ENCODE measurements around the gene FAM76A. TPM values are rescaled to one million over a fixed set of nuclear protein-coding genes. Genes with fewer than 3 reads are reported as not detected.
"Not testable (repeated sequence)": the region's sequence is repeated elsewhere in the genome, so short reads cannot be mapped to it uniquely, and the experiment has no call there.

FAM76A gene
- total RNA-seq, 1 donor from 2014 or later: 12.7 TPM

- Mint-ChIP-seq H3K4me1 (ENCODE audit: unreplicated experiment) (peaks cover 1% of the 10 kb centered on the region), H3K9me3 (ENCODE audit: unreplicated experiment) (no peaks in the 10 kb centered on the region), H3K27ac (ENCODE audit: unreplicated experiment) (no peak overlapping the region), H3K27me3 (ENCODE audit: unreplicated experiment) (peaks cover 27% of the 10 kb centered on the region), H3K36me3 (ENCODE audit: unreplicated experiment) (no peaks in the 10 kb centered on the region), H3K4me3 (ENCODE audit: unreplicated experiment) (no peak overlapping the region)
- DNase-seq (ENCODE audit: extremely low spot score, unreplicated experiment): no peak
- no peak for TF ChIP-seq CTCF (IDR thresholded peaks at IDR 0.05)
These were observed 41.6 kb upstream of the FAM76A start for GRCh38 chr1:27684176-27684575.

- DNase-seq (ENCODE audit: extremely low spot score, unreplicated experiment): no peak
- H3K27ac Mint-ChIP-seq (ENCODE audit: unreplicated experiment): no peak overlapping the region
- no peak for TF ChIP-seq CTCF (IDR thresholded peaks at IDR 0.05)
- H3K9me3 Mint-ChIP-seq (ENCODE audit: unreplicated experiment): no peaks in the 10 kb centered on the region
- H3K4me1 Mint-ChIP-seq (ENCODE audit: unreplicated experiment): peaks cover 13% of the 10 kb centered on the region
- no peak overlapping the region for H3K4me3 Mint-ChIP-seq (ENCODE audit: unreplicated experiment)
- peaks cover 35% of the 10 kb centered on the region for H3K27me3 Mint-ChIP-seq (ENCODE audit: unreplicated experiment)
- no peaks in the 10 kb centered on the region for H3K36me3 Mint-ChIP-seq (ENCODE audit: unreplicated experiment)
These were observed 39.4 kb upstream of the FAM76A start for GRCh38 chr1:27686223-27686990.

DNA sequence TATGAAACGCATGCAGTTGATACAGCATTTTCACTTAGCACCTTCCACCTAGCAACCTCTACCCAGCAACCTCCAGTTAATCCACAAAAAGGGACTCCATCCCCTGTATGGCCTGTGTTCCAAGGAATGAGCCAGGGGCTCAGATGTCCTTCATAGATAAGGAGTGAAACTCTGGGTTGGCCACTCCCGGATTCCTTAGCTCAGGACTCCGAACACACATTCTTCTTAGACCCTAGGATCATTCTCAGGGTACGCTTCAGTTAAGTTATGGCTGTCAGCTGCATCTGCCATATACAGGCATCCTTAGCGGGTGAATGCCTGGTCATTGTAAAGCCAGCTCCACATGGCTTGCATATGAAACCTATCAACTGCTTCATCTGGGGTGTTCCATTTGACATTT is 37.9 kb upstream of the FAM76A start:
- Mint-ChIP-seq H3K4me3 (ENCODE audit: unreplicated experiment) (no peak overlapping the region), H3K4me1 (ENCODE audit: unreplicated experiment) (peaks cover 13% of the 10 kb centered on the region), H3K27me3 (ENCODE audit: unreplicated experiment) (peaks cover 39% of the 10 kb centered on the region), H3K9me3 (ENCODE audit: unreplicated experiment) (peaks cover 3% of the 10 kb centered on the region), H3K27ac (ENCODE audit: unreplicated experiment) (no peak overlapping the region), H3K36me3 (ENCODE audit: unreplicated experiment) (no peaks in the 10 kb centered on the region)
- DNase-seq (ENCODE audit: extremely low spot score, unreplicated experiment): no peak
- TF ChIP-seq CTCF (IDR thresholded peaks at IDR 0.05): no peak

DNA sequence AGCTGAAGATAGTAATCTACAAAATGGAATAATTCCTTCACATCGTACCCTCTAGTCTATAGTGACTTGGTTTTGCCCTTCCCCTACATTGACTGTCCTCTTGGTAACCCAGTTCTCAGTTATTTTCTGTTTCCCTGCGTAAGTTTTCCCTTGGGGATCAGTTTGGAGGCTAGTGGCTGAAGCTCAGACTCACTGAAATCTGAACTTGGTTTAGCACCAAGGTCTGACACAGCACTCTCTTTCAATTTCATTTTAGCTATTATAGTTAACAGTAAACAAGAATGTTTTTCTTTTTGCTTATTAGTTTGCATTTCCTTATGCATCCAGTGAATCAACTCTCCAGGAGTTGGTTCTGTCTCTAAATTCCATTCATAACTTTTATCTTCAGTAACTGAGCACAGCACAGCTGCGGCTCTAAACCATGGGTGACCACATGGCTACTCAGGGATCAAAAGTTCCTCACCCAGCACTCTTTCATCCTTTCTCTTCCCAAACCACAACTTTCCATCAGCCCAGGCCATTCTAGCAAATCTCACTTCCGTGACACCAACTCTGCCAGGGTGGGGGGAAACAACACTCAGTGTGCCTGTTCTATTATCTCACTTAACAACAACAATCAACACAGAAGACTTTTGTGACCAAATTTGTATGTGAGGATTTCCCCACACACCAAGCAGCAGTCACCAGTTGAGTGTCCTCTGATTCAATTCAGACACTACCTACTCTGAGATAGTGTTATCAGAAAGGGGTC is 36.2 kb upstream of the FAM76A start:
- no peak for TF ChIP-seq CTCF (IDR thresholded peaks at IDR 0.05)
- Mint-ChIP-seq H3K27ac (ENCODE audit: unreplicated experiment) (peak overlapping the region; percentile 67), H3K4me1 (ENCODE audit: unreplicated experiment) (peaks cover 13% of the 10 kb centered on the region), H3K4me3 (ENCODE audit: unreplicated experiment) (no peak overlapping the region), H3K27me3 (ENCODE audit: unreplicated experiment) (peaks cover 44% of the 10 kb centered on the region), H3K36me3 (ENCODE audit: unreplicated experiment) (no peaks in the 10 kb centered on the region), H3K9me3 (ENCODE audit: unreplicated experiment) (peaks cover 3% of the 10 kb centered on the region)
- DNase-seq (ENCODE audit: extremely low spot score, unreplicated experiment): no peak

DNA sequence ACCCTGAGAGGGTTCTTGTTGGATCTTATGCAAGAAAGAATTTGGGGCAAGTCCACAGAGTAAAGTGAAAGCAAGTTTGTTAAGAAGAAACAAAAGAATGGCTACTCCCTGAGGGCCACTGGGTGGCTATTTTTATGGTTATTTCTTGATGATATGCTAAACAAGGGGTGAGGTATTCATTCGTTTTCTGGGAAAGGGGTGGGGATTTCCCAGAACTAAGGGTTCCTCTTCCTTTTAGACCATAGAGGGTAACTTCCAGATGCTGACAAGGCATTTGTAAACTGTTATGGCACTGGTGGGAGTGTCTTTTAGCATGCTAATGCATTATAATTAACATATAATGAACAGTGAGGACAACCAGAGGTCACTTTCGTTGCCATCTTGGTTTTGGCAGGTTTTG is 35.6 kb upstream of the FAM76A start:
- H3K36me3 Mint-ChIP-seq (ENCODE audit: unreplicated experiment): no peaks in the 10 kb centered on the region
- no peak overlapping the region for H3K4me3 Mint-ChIP-seq (ENCODE audit: unreplicated experiment)
- peaks cover 3% of the 10 kb centered on the region for H3K9me3 Mint-ChIP-seq (ENCODE audit: unreplicated experiment)
- no peak for DNase-seq (ENCODE audit: extremely low spot score, unreplicated experiment)
- H3K27ac Mint-ChIP-seq (ENCODE audit: unreplicated experiment): peak overlapping the region; percentile 67
- H3K27me3 Mint-ChIP-seq (ENCODE audit: unreplicated experiment): peaks cover 41% of the 10 kb centered on the region
- H3K4me1 Mint-ChIP-seq (ENCODE audit: unreplicated experiment): peaks cover 13% of the 10 kb centered on the region
- no peak for TF ChIP-seq CTCF (IDR thresholded peaks at IDR 0.05)

DNA sequence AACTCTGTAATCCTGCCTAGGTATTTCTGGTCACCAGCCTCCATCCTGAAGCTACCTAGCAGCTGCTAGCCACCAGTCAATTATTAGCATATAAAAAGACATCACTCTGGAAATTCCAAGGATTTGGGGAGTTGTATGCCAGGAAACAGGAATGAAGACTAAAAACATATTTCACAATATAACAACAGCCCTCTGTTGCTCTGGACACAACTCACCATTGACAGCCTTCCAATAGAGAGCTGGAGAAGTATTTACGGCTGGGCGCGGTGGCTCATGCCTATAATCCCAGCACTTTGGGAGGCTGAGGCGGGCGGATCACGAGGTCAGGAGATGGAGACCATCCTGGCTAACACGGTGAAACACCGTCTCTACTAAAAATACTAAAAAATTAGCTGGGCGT is 28.9 kb upstream of the FAM76A start:
- not testable (repeated sequence) for H3K4me1 Mint-ChIP-seq (ENCODE audit: unreplicated experiment); H3K36me3 Mint-ChIP-seq (ENCODE audit: unreplicated experiment); DNase-seq (ENCODE audit: extremely low spot score, unreplicated experiment); H3K27ac Mint-ChIP-seq (ENCODE audit: unreplicated experiment); H3K9me3 Mint-ChIP-seq (ENCODE audit: unreplicated experiment); H3K4me3 Mint-ChIP-seq (ENCODE audit: unreplicated experiment)
- peaks cover 40% of the 10 kb centered on the region for H3K27me3 Mint-ChIP-seq (ENCODE audit: unreplicated experiment)
